GM21390 (cell line): Measurements from ENCODE around the gene ZEB2.
A peak's percentile ranks its signal among the peaks of the same experiment; 100 is the strongest.

ENCODE experiments used
- ATAC-seq: cut with Tn5 transposase; IDR thresholded peaks from one replicate; pipeline ENCODE4 v1.9.1; 2021; ENCODE audit not compliant: unreplicated experiment

The ZEB2 gene

DNA sequence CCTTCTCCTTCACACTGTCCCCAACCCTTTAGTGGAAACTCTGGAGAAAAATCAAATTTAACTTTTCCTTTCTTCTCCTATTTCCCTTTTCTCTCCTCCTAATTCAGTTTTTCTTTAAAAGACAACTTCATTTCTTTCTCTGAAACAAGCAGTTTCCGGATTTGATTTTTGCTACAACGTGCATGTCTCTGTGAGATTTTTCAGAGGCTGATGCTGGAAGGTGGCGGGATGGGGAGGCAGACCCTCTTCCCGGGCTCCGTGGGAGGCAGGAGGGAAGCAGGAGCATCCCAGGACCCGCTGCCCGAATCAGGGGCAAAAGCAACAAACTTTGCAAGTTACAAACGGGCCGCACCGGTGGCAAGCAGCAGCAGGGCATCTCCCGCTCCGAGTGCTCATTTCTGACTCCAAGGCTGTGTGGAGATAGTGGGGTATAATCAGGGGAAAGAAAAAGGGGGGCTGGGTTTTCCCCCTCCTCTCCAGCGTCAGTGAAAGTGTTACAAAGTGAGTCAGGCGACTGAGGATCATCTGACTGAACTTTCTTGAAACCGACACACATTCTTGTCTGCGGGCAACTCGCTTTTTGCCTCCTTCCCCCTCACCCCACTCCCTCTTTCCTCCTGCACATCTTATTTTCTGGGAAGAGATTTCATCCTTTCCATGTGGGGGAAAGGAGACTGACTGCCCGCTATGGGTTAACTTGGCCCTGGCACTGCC is 6.4 kb downstream of the ZEB2 start:
- no peak for ATAC-seq

DNA sequence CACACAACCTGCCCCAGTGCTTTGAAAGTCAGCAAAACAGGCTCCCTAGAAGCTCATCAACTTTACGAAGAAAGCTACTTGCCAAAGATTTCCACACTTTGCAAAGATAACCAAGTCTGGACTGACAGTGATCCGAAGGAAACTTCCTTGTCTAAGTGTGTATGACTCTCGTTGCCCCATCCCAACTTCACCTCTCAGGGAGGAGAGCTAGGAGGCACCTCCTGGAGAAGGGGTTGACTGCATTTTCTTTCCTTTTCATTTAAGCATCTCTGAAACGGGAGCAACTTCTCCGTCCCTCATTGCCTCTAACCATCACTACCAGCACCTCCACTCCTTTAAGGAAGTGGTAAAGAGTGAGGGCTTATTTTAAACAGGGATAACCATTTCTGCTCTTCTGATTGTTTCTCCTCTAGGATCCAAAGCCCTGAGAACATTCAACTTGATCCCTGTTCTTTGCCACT is 7.0 kb downstream of the ZEB2 start:
- no peak for ATAC-seq

DNA sequence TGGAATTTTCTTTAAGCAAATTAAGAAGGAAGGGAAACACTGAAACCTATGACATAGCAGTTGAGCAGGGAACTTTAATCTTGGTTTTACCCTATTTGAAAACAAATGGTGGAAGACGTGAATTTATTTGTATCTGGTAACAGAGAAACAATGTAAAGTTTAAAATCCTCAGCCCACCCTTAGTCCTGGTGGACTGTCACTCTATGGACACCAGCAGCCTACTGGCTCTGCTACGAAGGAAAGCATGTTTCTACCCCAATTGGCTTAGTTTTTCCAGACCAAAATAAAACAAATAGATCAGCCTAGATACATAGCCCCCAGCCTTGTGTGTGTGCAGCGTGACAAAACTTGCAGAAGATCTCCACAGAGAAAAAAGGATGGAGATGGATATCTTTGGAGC is 7.4 kb downstream of the ZEB2 start:
- ATAC-seq, result no peak

DNA sequence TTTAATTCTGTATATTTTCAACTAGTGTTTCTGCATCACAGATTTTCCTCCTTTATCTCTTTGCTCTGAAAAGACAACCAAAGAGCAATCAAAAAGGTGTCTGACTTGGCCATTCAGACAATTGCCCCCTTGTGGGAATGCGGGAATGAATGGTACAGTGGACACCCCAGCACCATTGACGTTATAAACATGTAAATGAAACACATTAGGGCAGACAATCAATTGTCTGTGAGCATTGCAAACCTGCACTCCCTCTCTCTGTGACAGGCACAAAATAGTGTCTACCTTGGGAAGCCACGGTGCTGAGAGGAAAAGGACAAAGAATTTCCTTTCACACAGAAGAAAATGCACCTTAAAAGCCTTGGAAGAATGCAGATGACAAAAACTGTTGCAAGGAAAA is 8.0 kb downstream of the ZEB2 start:
- no peak for ATAC-seq

DNA sequence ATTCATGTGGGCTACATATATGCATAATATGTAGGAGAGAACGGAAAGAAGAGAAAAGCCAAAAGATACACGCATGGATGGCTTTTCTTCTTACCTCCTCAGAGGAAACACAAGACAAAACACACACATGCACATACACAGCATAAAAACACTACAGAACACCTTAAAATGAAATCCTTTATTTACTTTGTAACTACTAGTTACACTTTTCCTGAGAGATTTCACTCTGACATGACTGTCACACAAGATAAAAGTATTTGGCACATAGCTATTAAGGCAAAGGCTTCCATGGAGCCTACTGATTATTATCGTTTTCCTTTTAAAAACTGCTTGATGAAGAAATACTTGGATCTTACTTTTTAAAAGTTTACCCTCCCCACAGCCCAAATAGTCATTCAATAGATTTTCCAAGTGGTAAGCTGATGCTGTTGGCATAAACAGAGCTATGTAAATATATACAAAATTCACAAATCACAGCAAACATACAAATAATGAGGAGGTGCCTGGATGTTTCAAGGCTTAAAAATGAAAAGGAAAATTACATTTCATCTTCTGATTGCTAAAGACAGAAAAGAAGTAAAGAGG is 8.6 kb downstream of the ZEB2 start:
- ATAC-seq, result no peak

DNA sequence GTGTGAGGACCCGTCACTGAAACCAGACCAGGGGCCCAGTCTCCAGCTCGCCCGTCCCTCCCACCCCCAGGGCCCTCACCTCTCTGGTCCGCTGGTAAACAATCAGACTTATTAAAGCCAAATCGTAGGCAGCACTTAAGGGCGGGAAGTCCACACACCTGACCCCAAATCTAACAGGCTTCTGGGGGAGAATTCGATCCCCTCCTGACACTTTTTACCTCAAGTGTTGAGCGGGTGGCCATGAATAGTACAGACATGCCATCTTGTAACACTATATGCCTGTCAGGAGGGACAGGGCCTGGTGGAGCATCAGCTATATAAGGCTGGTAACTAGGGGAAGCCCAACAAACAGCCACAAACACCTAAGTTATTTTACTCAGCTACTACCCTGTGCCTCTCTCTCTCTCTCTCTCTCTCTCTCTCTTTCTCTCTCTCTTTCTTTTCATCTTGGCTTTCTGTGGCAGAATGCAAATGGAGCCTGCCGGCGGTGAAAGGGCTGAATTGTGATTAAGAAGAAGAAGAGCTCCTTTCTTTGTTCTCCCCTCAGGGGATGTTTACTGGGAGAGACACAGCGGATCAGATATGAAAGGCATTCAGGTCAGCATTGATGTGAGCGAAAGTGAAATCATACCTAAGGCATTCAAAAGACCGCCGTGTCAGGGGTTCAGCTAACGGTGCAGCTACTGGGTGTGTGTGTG is 9.5 kb downstream of the ZEB2 start:
- ATAC-seq, result peak; percentile 60

DNA sequence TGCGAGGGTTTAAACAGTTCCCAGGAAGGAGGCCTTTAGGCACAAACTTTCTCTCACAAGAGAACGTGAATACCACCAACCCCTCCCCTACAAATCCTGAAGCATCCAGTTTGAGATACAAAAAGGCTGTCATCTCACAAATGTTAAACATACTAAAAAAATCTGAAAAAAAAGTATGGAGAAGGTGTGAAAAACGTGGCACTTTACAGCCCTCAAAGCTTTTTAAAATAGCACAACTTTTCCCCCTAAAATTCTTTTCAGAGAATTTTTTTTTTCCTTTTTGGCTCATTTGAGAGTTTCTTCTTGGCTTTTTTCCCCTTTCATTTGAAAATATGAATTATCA is 10.1 kb downstream of the ZEB2 start:
- ATAC-seq, result no peak

GRCh38 chr2:144509001-144509878 is 10.7 kb downstream of the ZEB2 start:
- ATAC-seq, result no peak

DNA sequence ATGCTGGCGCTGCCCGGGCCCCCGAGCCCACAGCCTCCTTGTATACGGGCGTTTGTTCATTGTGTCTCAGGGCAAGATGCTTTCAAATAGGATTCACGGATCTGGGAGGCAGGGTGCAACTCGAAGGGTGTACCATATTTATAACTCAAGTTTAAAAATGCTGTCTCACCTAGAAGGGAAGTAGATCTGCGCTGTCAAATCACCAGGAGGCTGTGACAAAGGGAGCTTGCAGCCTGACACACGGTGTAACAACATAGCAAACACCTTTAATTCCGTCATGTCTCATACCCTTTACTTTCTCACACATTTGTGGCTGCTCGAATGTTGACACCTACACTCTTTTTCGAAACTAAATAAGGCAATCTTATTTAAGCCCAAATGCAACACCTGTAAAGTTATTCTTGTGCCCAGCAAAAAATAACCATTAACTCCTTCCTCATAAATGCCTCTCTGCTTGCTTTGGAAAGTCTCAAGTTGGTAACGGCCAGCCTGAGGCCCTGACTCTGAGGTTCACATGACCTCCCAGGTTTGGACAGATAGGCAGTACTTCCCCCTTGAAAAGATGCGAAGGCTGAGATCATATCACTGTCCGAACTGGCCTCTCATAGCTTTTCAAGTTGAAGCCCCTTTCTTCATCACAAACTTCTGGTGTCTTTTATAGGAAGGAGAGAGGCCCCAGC is 11.6 kb downstream of the ZEB2 start:
- ATAC-seq, result no peak

DNA sequence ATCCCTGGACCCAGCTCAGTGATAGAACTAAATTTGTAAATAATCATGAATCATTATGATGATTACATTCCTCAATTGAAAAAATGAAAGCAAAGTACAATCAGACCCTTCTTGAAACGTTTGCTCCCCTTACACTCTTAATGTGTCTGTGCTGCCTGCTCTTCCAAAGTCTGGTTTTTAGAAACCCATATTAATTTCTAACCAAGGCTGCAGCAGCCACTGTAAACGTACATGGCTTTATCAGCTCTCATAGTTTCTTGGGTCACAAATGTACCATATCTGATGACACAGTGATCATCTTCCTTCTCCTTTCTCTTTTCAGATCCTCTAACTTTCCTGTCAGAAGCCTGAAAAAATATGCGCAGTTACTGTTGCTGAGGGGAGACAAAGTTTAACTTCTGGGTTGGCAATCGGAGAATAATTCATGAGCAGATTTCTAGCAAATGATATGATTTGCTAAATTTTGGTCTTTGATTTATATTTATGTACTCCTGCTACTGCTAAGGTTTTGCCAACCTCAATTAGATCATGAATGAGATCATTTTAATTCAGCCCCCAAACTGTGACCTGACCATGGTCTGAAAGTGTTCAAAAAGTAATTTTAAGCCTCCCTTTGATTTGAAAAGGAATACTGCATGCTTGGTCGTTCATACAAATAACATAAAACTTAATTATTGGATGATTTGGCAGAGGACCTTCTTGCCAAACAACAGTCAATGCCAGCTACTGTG is 12.3 kb downstream of the ZEB2 start:
- ATAC-seq, result no peak

- no peak for ATAC-seq
Measured at GRCh38 chr2:144505245-144505831, 14.6 kb downstream of the ZEB2 start.

DNA sequence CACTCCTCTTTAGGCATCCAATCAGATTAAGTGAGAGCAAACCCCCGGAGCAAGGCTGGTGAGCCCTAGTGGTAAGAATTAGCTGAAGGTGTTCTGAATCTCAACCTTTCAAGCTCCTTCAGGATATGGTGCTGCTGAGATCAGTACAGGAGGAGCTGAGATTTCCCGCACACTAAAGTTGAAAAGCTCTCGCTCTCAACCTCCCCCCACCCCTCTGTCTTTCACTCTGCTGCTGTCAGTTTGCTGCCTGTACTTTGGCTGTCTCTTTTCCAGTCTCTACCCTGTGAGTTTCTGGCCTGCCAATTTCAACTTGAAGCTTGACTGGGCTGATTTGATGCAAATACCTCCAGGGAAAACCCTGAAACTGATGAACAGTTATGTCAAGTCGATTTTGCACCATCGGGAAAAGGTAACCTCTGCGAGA is 15.7 kb downstream of the ZEB2 start:
- no peak for ATAC-seq

GRCh38 chr2:144503242-144503641 is 16.7 kb downstream of the ZEB2 start:
- no peak for ATAC-seq

- ATAC-seq, result no peak
Measured at GRCh38 chr2:144502369-144502768, 17.6 kb downstream of the ZEB2 start.

DNA sequence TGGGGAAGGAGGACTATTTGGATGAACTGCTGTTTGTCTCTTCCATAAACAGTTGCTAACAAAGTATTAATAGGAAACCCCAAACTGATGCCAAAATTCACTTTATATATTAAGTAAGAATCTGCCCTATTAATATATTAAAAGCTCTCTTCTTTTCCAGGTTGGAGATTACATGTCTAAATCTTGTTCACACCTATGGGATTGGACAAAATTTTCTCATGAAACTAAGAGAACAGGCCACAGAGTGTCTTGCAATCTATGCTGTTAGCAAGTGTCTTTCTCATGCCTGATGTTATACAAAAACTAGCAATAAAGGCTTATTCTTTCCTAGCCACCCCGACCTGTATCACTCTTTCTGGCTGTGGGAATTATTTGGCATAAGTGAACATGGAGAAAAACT is 18.3 kb downstream of the ZEB2 start:
- no peak for ATAC-seq

DNA sequence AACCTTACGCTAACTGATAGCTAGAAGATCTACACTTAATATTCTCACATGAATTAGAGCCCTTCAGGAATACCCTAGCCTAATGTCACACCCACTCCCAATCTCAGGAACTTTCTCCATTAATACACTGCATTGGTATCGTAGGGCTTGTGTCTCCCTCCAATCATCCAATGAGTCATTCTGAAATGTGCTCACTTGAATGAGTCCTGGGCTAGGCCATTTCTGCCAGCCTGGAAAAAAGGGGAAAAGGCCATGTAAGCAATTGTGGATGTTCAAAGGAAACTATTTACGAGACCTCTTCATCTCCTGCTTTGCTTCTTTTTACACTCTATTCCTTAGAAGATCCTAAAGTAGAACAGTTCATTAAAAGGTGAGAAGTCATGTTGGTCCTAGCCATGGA is 18.8 kb downstream of the ZEB2 start:
- ATAC-seq, result no peak

GRCh38 chr2:144500563-144500962 is 19.4 kb downstream of the ZEB2 start:
- ATAC-seq, result no peak

- ATAC-seq, result no peak
Measured at GRCh38 chr2:144498277-144498676, 21.6 kb downstream of the ZEB2 start.

GRCh38 chr2:144496977-144497598 is 22.8 kb downstream of the ZEB2 start:
- no peak for ATAC-seq
